ENCODE data around the gene MAP4K3. TPM values are rescaled to one million over a fixed set of nuclear protein-coding genes. Genes with fewer than 3 reads are reported as not detected.

The MAP4K3 gene
- total and polyA plus RNA-seq, 2 donors = 11.0 to 19.5 TPM

GRCh38 chr2:39290433-39290832, 146.7 kb downstream of the MAP4K3 start:
- Histone ChIP-seq H3K4me3 (ENCODE audit: low read length in 2 of 2) (no peak overlapping the region), H3K4me1 (ENCODE audit: control insufficient read depth in 2 of 2, insufficient read depth in 2 of 2, low read length in 2 of 2) (no peaks in the 10 kb centered on the region), H3K9me3 (ENCODE audit: control insufficient read depth in 2 of 2, insufficient read depth in 1 of 2, low read length in 1 of 2) (no peaks in the 10 kb centered on the region), H3K36me3 (ENCODE audit: control insufficient read depth in 2 of 2, insufficient read depth in 2 of 2, low read length in 1 of 2) (peaks cover 0 to 13% of the 10 kb centered on the region in 2 donors), H3K27me3 (ENCODE audit: control insufficient read depth in 2 of 2, insufficient read depth in 1 of 2, low read length in 1 of 2) (no peaks in the 10 kb centered on the region), H3K27ac (ENCODE audit: low read depth in 1 of 2, low read length in 1 of 2) (no peak overlapping the region)
- DNase-seq (ENCODE audit: low read depth in 6 of 9, low spot score in 9 of 9) = no peak
- WGBS = over 99% methylated on average over 6 of the region's 6 CpGs

GRCh38 chr2:39289609-39290008, 147.5 kb downstream of the MAP4K3 start:
- no peaks in the 10 kb centered on the region for H3K4me1 ChIP-seq (ENCODE audit: control insufficient read depth in 2 of 2, insufficient read depth in 2 of 2, low read length in 2 of 2)
- H3K27me3 ChIP-seq (ENCODE audit: control insufficient read depth in 2 of 2, insufficient read depth in 1 of 2, low read length in 1 of 2) = no peaks in the 10 kb centered on the region
- H3K9me3 ChIP-seq (ENCODE audit: control insufficient read depth in 2 of 2, insufficient read depth in 1 of 2, low read length in 1 of 2) = no peaks in the 10 kb centered on the region
- no peak overlapping the region for H3K27ac ChIP-seq (ENCODE audit: low read depth in 1 of 2, low read length in 1 of 2)
- H3K36me3 ChIP-seq (ENCODE audit: control insufficient read depth in 2 of 2, insufficient read depth in 2 of 2, low read length in 1 of 2) = peaks cover 0 to 13% of the 10 kb centered on the region in 2 donors
- no peak for DNase-seq (ENCODE audit: low read depth in 6 of 9, low spot score in 9 of 9)
- H3K4me3 ChIP-seq (ENCODE audit: low read length in 2 of 2) = no peak overlapping the region

- H3K27me3 ChIP-seq (ENCODE audit: control insufficient read depth in 2 of 2, insufficient read depth in 1 of 2, low read length in 1 of 2) = no peaks in the 10 kb centered on the region
- no peaks in the 10 kb centered on the region for H3K9me3 ChIP-seq (ENCODE audit: control insufficient read depth in 2 of 2, insufficient read depth in 1 of 2, low read length in 1 of 2)
- no peaks in the 10 kb centered on the region for H3K4me1 ChIP-seq (ENCODE audit: control insufficient read depth in 2 of 2, insufficient read depth in 2 of 2, low read length in 2 of 2)
- H3K4me3 ChIP-seq (ENCODE audit: low read length in 2 of 2) = no peak overlapping the region
- WGBS = 96% methylated on average over 1 of the region's 1 CpG
- DNase-seq (ENCODE audit: low read depth in 6 of 9, low spot score in 9 of 9) = no peak
- H3K36me3 ChIP-seq (ENCODE audit: control insufficient read depth in 2 of 2, insufficient read depth in 2 of 2, low read length in 1 of 2) = peaks cover 0 to 10% of the 10 kb centered on the region in 2 donors
- H3K27ac ChIP-seq (ENCODE audit: low read depth in 1 of 2, low read length in 1 of 2) = no peak overlapping the region
Observed at GRCh38 chr2:39283561-39283960, 153.5 kb downstream of the MAP4K3 start.

- Histone ChIP-seq H3K9me3 (ENCODE audit: control insufficient read depth in 2 of 2, insufficient read depth in 1 of 2, low read length in 1 of 2) (no peaks in the 10 kb centered on the region), H3K4me3 (ENCODE audit: low read length in 2 of 2) (no peak overlapping the region), H3K27me3 (ENCODE audit: control insufficient read depth in 2 of 2, insufficient read depth in 1 of 2, low read length in 1 of 2) (no peaks in the 10 kb centered on the region), H3K27ac (ENCODE audit: low read depth in 1 of 2, low read length in 1 of 2) (no peak overlapping the region), H3K4me1 (ENCODE audit: control insufficient read depth in 2 of 2, insufficient read depth in 2 of 2, low read length in 2 of 2) (no peaks in the 10 kb centered on the region), H3K36me3 (ENCODE audit: control insufficient read depth in 2 of 2, insufficient read depth in 2 of 2, low read length in 1 of 2) (peaks cover 11 to 19% of the 10 kb centered on the region in 2 donors)
- no peak for DNase-seq (ENCODE audit: low read depth in 6 of 9, low spot score in 9 of 9)
- WGBS = 97% methylated on average over 3 of the region's 3 CpGs
Observed at GRCh38 chr2:39281391-39281790, 155.7 kb downstream of the MAP4K3 start.

- H3K27me3 ChIP-seq (ENCODE audit: control insufficient read depth in 2 of 2, insufficient read depth in 1 of 2, low read length in 1 of 2) = no peaks in the 10 kb centered on the region
- no peak overlapping the region for H3K4me3 ChIP-seq (ENCODE audit: low read length in 2 of 2)
- 100% methylated on average over 1 of the region's 1 CpG for WGBS
- no peaks in the 10 kb centered on the region for H3K9me3 ChIP-seq (ENCODE audit: control insufficient read depth in 2 of 2, insufficient read depth in 1 of 2, low read length in 1 of 2)
- no peak for DNase-seq (ENCODE audit: low read depth in 6 of 9, low spot score in 9 of 9)
- H3K4me1 ChIP-seq (ENCODE audit: control insufficient read depth in 2 of 2, insufficient read depth in 2 of 2, low read length in 2 of 2) = no peaks in the 10 kb centered on the region
- peaks cover 11 to 13% of the 10 kb centered on the region in 2 donors for H3K36me3 ChIP-seq (ENCODE audit: control insufficient read depth in 2 of 2, insufficient read depth in 2 of 2, low read length in 1 of 2)
- no peak overlapping the region for H3K27ac ChIP-seq (ENCODE audit: low read depth in 1 of 2, low read length in 1 of 2)
Observed at GRCh38 chr2:39275016-39275415, 162.1 kb downstream of the MAP4K3 start.

- no peaks in the 10 kb centered on the region for H3K9me3 ChIP-seq (ENCODE audit: control insufficient read depth in 2 of 2, insufficient read depth in 1 of 2, low read length in 1 of 2)
- no peaks in the 10 kb centered on the region for H3K36me3 ChIP-seq (ENCODE audit: control insufficient read depth in 2 of 2, insufficient read depth in 2 of 2, low read length in 1 of 2)
- H3K27me3 ChIP-seq (ENCODE audit: control insufficient read depth in 2 of 2, insufficient read depth in 1 of 2, low read length in 1 of 2) = no peaks in the 10 kb centered on the region
- H3K4me3 ChIP-seq (ENCODE audit: low read length in 2 of 2) = no peak overlapping the region
- no peak overlapping the region for H3K27ac ChIP-seq (ENCODE audit: low read depth in 1 of 2, low read length in 1 of 2)
- H3K4me1 ChIP-seq (ENCODE audit: control insufficient read depth in 2 of 2, insufficient read depth in 2 of 2, low read length in 2 of 2) = no peaks in the 10 kb centered on the region
- DNase-seq (ENCODE audit: low read depth in 6 of 9, low spot score in 9 of 9) = no peak
- WGBS = 98% methylated on average over 3 of the region's 3 CpGs
Observed at GRCh38 chr2:39269941-39270340, 167.1 kb downstream of the MAP4K3 start.

GRCh38 chr2:39266916-39267434, 170.1 kb downstream of the MAP4K3 start:
- no peaks in the 10 kb centered on the region for H3K9me3 ChIP-seq (ENCODE audit: control insufficient read depth in 2 of 2, insufficient read depth in 1 of 2, low read length in 1 of 2)
- no peak overlapping the region for H3K4me3 ChIP-seq (ENCODE audit: low read length in 2 of 2)
- peaks cover 0 to 3% of the 10 kb centered on the region in 2 donors for H3K36me3 ChIP-seq (ENCODE audit: control insufficient read depth in 2 of 2, insufficient read depth in 2 of 2, low read length in 1 of 2)
- no peaks in the 10 kb centered on the region for H3K4me1 ChIP-seq (ENCODE audit: control insufficient read depth in 2 of 2, insufficient read depth in 2 of 2, low read length in 2 of 2)
- H3K27ac ChIP-seq (ENCODE audit: low read depth in 1 of 2, low read length in 1 of 2) = no peak overlapping the region
- WGBS = over 99% methylated on average over 3 of the region's 3 CpGs
- no peak for DNase-seq (ENCODE audit: low read depth in 6 of 9, low spot score in 9 of 9)
- H3K27me3 ChIP-seq (ENCODE audit: control insufficient read depth in 2 of 2, insufficient read depth in 1 of 2, low read length in 1 of 2) = no peaks in the 10 kb centered on the region

- peak in 4 of 9 donors; percentile 21 to 73 (median 50) for DNase-seq (ENCODE audit: low read depth in 6 of 9, low spot score in 9 of 9)
- Histone ChIP-seq H3K4me1 (ENCODE audit: control insufficient read depth in 2 of 2, insufficient read depth in 2 of 2, low read length in 2 of 2) (no peaks in the 10 kb centered on the region), H3K27me3 (ENCODE audit: control insufficient read depth in 2 of 2, insufficient read depth in 1 of 2, low read length in 1 of 2) (no peaks in the 10 kb centered on the region), H3K36me3 (ENCODE audit: control insufficient read depth in 2 of 2, insufficient read depth in 2 of 2, low read length in 1 of 2) (peaks cover 0 to 3% of the 10 kb centered on the region in 2 donors), H3K27ac (ENCODE audit: low read depth in 1 of 2, low read length in 1 of 2) (no peak overlapping the region), H3K4me3 (ENCODE audit: low read length in 2 of 2) (no peak overlapping the region), H3K9me3 (ENCODE audit: control insufficient read depth in 2 of 2, insufficient read depth in 1 of 2, low read length in 1 of 2) (no peaks in the 10 kb centered on the region)
- 89% methylated on average over 3 of the region's 3 CpGs for WGBS
Observed at GRCh38 chr2:39266139-39266805, 170.8 kb downstream of the MAP4K3 start.

GRCh38 chr2:39265315-39265714, 171.8 kb downstream of the MAP4K3 start:
- Histone ChIP-seq H3K4me3 (ENCODE audit: low read length in 2 of 2) (no peak overlapping the region), H3K27ac (ENCODE audit: low read depth in 1 of 2, low read length in 1 of 2) (no peak overlapping the region), H3K36me3 (ENCODE audit: control insufficient read depth in 2 of 2, insufficient read depth in 2 of 2, low read length in 1 of 2) (peaks cover 0 to 3% of the 10 kb centered on the region in 2 donors), H3K4me1 (ENCODE audit: control insufficient read depth in 2 of 2, insufficient read depth in 2 of 2, low read length in 2 of 2) (no peaks in the 10 kb centered on the region), H3K9me3 (ENCODE audit: control insufficient read depth in 2 of 2, insufficient read depth in 1 of 2, low read length in 1 of 2) (no peaks in the 10 kb centered on the region), H3K27me3 (ENCODE audit: control insufficient read depth in 2 of 2, insufficient read depth in 1 of 2, low read length in 1 of 2) (no peaks in the 10 kb centered on the region)
- WGBS = 93% methylated on average over 2 of the region's 2 CpGs
- DNase-seq (ENCODE audit: low read depth in 6 of 9, low spot score in 9 of 9) = no peak

All from thymus (tissue), 11 donors.